ENCODE measurements around the gene DGLUCY.
"Not testable (repeated sequence)": the region's sequence is repeated elsewhere in the genome, so short reads cannot be mapped to it uniquely, and the experiment has no call there.

DGLUCY gene

GRCh38 chr14:91138511-91139359, 24.9 kb downstream of the DGLUCY start:
- peak; percentile 82 for DNase-seq (ENCODE audit: low spot score)

- no peak for DNase-seq (ENCODE audit: low spot score)
Measured at GRCh38 chr14:91139776-91140175, 25.9 kb downstream of the DGLUCY start.

GRCh38 chr14:91140672-91141071, 26.8 kb downstream of the DGLUCY start:
- DNase-seq (ENCODE audit: low spot score): no peak

GRCh38 chr14:91142214-91142668, 28.4 kb downstream of the DGLUCY start:
- peak; percentile 47 for DNase-seq (ENCODE audit: low spot score)

DNA sequence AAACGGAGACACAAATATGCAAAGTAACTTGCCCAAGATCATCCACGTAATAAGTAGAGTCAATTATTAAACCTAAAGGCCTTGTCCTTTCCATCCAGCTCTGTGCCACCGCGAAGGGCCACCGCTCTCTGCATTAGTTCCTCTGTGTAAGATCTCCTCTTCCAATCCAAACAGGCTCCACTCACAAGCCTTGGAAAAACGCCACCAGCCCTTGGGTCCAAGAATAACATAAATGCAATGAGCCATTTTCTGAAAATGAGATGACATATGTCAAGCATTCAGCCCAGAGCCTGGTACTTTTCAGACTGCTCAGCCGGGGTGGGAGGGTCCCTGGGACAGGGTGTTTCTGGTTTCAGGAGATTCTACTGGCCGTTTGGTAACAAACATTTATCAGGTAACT, 30.0 kb downstream of the DGLUCY start:
- no peak for DNase-seq (ENCODE audit: low spot score)

DNA sequence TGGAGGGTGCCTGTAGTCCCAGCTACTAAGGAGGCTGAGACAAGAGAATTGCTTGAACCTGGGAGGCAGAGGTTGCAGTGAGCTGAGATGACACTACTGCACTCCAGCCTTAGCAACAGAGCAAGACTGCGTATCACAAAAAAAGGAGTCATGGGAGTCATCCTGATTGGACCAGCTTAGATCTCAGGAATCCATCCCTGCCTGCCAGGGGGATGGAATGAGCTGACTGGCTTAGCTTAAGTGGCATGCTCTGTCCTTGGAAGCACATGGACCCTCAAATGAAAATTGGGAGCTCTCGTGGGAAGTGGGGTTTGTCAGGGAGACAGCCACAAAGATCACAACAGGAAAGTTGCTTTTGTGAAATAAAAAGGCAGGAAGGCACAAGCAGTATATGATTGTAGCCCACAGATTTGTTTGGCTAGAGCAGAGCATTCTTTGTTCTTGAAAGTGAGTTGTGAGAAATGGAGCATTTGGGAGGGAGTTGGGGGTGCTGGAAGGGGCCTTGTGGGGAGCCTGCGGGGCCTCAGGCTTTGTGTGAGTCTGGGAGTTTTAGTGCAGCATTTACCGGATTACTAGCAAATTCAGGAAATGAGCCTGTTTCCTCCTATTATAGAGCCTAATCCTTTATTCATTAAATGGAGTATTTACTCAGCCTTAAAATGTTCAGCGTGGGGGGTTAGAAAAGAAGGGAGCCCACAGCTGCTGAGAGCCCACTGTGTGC, 30.7 kb downstream of the DGLUCY start:
- DNase-seq (ENCODE audit: low spot score): no peak

DNA sequence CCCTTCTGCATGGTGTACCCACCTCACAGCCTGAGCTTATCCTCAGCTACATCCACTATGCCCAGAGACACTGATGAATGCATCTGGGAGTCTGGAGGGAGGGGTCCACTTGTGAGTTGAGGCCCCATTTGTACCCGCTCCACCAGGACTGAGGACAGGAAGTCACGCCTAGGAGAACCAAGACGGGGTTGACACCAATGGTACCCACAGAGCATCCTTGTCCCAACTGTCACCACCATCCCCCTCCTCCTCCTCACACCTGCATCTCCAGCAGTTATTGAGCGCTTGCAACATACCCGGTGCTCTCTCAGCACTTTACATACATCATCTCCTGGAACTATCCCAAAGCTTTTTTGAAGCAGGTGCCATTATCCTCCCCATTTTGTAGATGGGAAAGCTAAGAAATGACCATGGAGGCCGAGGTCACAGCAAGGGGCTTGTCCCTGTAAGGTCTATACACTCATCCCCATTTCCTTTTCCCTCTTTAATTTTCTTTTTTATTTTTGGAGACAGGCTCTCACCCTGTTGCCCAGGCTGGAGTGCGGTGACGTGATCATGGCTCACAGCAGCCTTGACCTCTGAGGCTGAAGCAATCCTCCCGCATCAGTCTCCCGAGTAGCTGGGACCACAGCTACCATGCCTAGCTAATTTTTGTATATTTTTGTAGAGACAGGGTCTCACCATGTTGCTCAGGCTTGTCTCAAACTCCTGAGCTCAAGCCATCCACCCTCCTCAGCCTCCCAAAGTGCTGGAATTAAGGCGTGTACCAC, 31.7 kb downstream of the DGLUCY start:
- no peak for DNase-seq (ENCODE audit: low spot score)

GRCh38 chr14:91146661-91147060, 32.8 kb downstream of the DGLUCY start:
- no peak for DNase-seq (ENCODE audit: low spot score)

- no peak for DNase-seq (ENCODE audit: low spot score)
Measured at GRCh38 chr14:91149462-91149861, 35.6 kb downstream of the DGLUCY start.

- no peak for DNase-seq (ENCODE audit: low spot score)
Measured at GRCh38 chr14:91152499-91152898, 38.6 kb downstream of the DGLUCY start.

DNA sequence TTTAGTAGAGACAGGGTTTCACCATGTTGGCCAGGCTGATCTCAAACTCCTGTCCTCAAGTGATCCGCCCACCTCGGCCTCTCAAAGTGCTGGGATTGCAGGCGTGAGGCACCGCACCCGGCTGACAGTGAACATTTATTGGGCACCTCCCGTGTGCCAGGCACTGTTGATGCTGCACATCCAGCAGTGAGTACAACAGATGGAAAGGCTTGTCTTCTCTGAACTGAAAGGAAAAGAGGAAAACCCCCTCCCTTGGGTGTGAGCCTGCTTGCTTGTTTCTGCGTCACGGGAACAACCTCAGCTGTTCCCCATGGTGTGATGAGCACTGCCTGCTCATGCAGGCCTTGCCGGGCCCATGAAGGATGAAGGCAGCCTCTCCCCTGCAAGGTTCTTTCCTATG, 39.5 kb downstream of the DGLUCY start:
- DNase-seq (ENCODE audit: low spot score): no peak

DNA sequence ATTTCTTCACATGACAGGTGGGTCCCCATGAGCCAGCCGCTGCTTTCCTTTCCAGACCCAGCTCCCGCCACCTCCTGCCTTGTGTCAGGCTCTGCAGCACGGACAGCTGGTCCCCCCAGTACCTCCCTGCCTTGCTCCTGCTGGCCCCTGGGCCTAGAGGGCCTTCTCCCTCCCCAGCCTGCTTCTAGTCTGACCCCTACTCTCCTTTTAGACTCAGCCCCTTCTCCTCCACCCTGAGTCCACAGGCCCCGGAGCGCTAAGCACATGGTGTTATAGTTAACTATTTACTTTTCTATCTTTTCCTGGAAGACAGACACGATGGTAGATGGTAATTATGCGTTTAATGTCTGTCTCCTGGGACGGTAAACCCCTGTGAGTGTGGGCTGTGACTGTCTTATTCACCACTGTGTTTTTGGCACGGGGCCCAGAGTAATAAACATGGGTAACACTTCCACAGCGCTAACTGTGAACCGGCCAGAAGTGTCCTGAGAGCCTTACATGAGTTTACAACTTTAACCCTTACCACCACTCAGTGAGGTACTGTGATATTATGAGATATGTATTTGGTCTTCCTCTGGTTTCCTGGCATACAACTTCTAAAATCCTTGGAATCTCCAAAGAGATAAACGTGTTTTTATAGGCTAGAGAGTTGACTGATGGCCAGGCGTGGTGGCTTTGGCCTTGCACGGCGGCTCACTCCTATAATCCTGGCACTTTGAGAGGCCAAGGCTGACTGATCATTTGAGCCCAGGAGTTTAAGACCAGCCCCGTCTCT, 41.2 kb downstream of the DGLUCY start:
- peak; percentile 35 for DNase-seq (ENCODE audit: low spot score)

DNA sequence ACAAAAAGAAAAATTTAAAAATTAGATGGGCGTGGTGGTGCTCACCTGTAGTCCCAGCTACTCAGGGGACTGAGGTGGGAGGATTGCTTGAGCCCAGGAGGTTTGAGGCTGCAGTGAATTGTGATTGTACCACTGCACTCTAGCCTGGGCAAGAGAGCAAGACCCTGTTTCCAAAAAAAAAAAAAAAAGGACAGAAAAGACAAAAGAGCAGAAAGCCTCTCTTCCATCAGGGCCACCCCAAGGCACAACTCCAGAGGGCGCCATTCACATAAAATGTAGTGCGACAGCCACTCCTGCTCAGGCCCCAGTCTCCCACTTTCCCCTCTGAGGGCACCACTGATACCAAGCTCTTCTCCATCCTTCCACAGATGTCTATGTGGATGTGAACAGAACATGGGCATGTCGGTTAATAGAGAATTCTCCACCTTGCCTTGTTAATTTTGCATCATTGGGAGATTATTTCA, 41.8 kb downstream of the DGLUCY start:
- no peak for DNase-seq (ENCODE audit: low spot score)

DNA sequence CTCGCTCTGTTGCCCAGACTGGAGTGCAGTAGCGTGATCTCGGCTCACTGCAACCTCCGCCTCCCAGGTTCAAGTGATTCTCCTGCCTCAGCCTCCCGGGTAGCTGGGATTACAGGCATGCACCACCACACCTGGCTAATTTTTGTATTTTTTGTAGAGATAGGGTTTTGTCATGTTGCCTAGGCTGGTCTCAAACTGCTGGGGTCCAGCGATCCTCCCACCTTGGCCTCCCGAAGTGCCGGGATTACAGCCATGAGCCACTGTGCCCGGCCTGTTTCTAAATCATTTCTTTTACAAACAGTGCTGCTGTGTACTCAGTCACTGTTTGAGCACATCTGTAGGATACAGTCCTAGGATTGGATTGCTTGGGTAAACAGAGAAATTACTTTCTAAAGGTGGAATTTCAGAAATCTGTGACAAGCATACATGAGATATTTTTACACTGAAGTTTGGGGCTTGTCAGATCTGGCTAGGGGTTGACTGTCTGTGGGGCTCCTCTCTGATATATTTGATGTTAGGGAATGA, 42.3 kb downstream of the DGLUCY start:
- DNase-seq (ENCODE audit: low spot score): not testable (repeated sequence)

DNA sequence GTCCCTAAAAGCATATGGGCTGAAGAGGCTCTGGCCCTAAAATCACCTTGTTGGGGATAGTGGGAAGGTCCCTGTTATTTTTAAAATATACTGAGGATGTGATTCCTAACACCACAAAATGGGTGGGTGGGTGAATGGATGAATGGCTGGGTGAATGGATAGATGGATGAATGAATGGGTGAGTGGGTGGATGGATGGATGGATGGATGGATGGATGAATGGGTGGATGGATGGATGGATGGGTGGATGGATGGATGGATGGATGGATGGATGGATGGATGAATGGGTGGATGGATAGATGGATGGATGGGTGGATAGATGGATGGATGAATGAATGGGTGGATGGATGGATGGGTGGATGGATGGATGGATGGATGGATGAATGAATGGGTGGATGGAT, 43.0 kb downstream of the DGLUCY start:
- DNase-seq (ENCODE audit: low spot score): not testable (repeated sequence)

GRCh38 chr14:91158091-91158790, 44.4 kb downstream of the DGLUCY start:
- no peak for DNase-seq (ENCODE audit: low spot score)

DNA sequence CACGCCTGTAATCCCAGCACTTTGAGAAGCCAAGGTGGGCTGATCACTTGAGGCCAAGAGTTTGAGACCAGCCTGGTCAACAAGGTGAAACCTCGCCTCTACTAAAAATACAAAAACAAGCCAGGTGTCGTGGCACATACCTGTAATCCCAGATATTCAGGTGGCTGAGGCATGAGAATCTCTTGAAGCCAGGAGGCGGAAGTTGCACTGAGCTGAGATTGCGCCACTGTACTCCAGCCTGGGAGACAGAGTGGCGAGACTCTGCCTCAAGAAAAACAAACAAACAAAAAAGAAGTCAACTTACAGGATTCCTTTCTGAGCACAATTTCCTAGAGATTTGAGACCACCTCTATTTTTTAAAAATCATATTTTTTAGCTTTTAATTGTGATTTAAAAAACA, 45.3 kb downstream of the DGLUCY start:
- DNase-seq (ENCODE audit: low spot score): no peak

- DNase-seq (ENCODE audit: low spot score): no peak
Measured at GRCh38 chr14:91159906-91160305, 46.0 kb downstream of the DGLUCY start.

- no peak for DNase-seq (ENCODE audit: low spot score)
Measured at GRCh38 chr14:91163316-91163715, 49.4 kb downstream of the DGLUCY start.

- no peak for DNase-seq (ENCODE audit: low spot score)
Measured at GRCh38 chr14:91164676-91165075, 50.8 kb downstream of the DGLUCY start.

GRCh38 chr14:91167380-91167770, 53.5 kb downstream of the DGLUCY start:
- DNase-seq (ENCODE audit: low spot score): no peak
